A673 (cell line): ENCODE results near the gene IKBKE. TPM values are rescaled to one million over a fixed set of nuclear protein-coding genes. Genes with fewer than 3 reads are reported as not detected.
A peak's percentile ranks its signal among the peaks of the same experiment; 100 is the strongest.

ENCODE experiments used
- BruUV-seq: library from RNA; stranded (reverse); fragments of 400-500 nt; replicated peaks from 2 replicates; lab custom pipeline; 2021; lab: Mats Ljungman, UMichigan
- CTCF ChIA-PET: fragments of 300-600 bp; sonication (Branson Sonifier 250); formaldehyde crosslinking; loops from one replicate; lab custom pipeline; 2022; ENCODE audit warnings: antibody characterized with exemption; lab: Charles Lee
- POLR2A ChIA-PET: fragments of 300-600 bp; sonication (Branson Sonifier 250); formaldehyde crosslinking; loops from one replicate; lab custom pipeline; 2022; ENCODE audit warnings: antibody characterized with exemption; ENCODE audit not compliant: low non-redundant PET; lab: Charles Lee
- DNase-seq: peaks from one replicate; pipeline ENCODE4 v3.0.0-alpha.2; 2015; ENCODE audit warnings: low spot score
- H3K27ac ChIP-seq: fragments of 200-600 bp; sonication (generic); 2 replicates; pipeline ENCODE4 v1.5.1; 2016; ENCODE audit warnings: mixed run types, low read depth, mild to moderate bottlenecking, mixed read lengths, antibody characterized with exemption, low read length; ENCODE audit not compliant: poor library complexity, severe bottlenecking
- H3K27me3 ChIP-seq: fragments of 200-600 bp; sonication (generic); replicated peaks from 2 replicates; pipeline ENCODE4 v1.6.1; 2017; ENCODE audit warnings: mixed run types, low read depth, mild to moderate bottlenecking, mixed read lengths, antibody characterized with exemption, low read length; ENCODE audit not compliant: insufficient read depth, poor library complexity
- H3K36me3 ChIP-seq: fragments of 200-600 bp; sonication (generic); 2 replicates; pipeline ENCODE4 v1.6.1; 2016; ENCODE audit warnings: mixed run types, mild to moderate bottlenecking, mixed read lengths, antibody characterized with exemption, low read length; ENCODE audit not compliant: insufficient read depth, poor library complexity, severe bottlenecking
- H3K4me1 ChIP-seq: fragments of 200-600 bp; sonication (generic); 2 replicates; pipeline ENCODE4 v1.6.1; 2017; ENCODE audit warnings: mixed run types, mild to moderate bottlenecking, mixed read lengths, antibody characterized with exemption, low read length; ENCODE audit not compliant: insufficient read depth, poor library complexity, severe bottlenecking
- H3K4me3 ChIP-seq: fragments of 200-600 bp; sonication (generic); 2 replicates; pipeline ENCODE4 v1.5.1; 2016; ENCODE audit warnings: low read depth, mixed run types, mild to moderate bottlenecking, mixed read lengths, low read length; ENCODE audit not compliant: poor library complexity, severe bottlenecking
- H3K9me3 ChIP-seq: fragments of 200-600 bp; sonication (generic); 2 replicates; pipeline ENCODE4 v1.6.1; 2016; ENCODE audit warnings: mixed run types, low read depth, mild to moderate bottlenecking, mixed read lengths, antibody characterized with exemption, low read length; ENCODE audit not compliant: poor library complexity, severe bottlenecking
- CTCF ChIP-seq: fragments of 300-800, 200-600 bp; sonication (generic); conservative IDR thresholded peaks from 2 replicates; pipeline ENCODE4 v1.5.1; 2017; ENCODE audit warnings: low read depth, mild to moderate bottlenecking, antibody characterized with exemption, low read length, moderate library complexity, mixed read lengths
- EZH2 ChIP-seq: fragments of 200-600 bp; sonication (generic); IDR thresholded peaks from 2 replicates; pipeline ENCODE4 v1.6.1; 2017; ENCODE audit warnings: borderline replicate concordance, low read depth, mild to moderate bottlenecking, mixed read lengths, antibody characterized with exemption, low read length; ENCODE audit not compliant: poor library complexity, severe bottlenecking
- intact Hi-C: fragments of 100-400 bp; cut with micrococcal nuclease; formaldehyde crosslinking; loops from one replicate; pipeline ENCODE4 v1.10.0; 2022; ENCODE audit not compliant: unreplicated experiment
- total RNA-seq: library from RNA; stranded (reverse); gene quantifications from 2 replicates; pipeline ENCODE4 v1.2.3, GENCODE V29; 2021

IKBKE gene
- total RNA-seq, 1 experiment from 2014 or later = 2.9 TPM

- intact Hi-C loops = loop anchor here (10.0 kb wide), 1 partner anchor 514 kb away; no protein-coding TSS in a partner anchor
- Histone ChIP-seq H3K36me3 (no peaks in the 10 kb centered on the region), H3K27ac (peak overlapping the region; percentile 42), H3K4me3 (peak overlapping the region; percentile 47), H3K27me3 (no peaks in the 10 kb centered on the region), H3K4me1 (peaks cover 33% of the 10 kb centered on the region), H3K9me3 (no peaks in the 10 kb centered on the region)
- TF ChIP-seq EZH2 (no peak), CTCF (0 out of 2 replicates have a peak, but pooled peaks have one; percentile 4)
- ChIA-PET POLR2A (no interaction called here), CTCF (interaction anchor here (2.2 kb wide), 1 partner anchor 8 kb away, joined by 15 read pairs; no protein-coding TSS in a partner anchor)
- no peak for DNase-seq
- no TSS peak for BruUV-seq
Measured at GRCh38 chr1:206470692-206471414, 577 bp downstream of the IKBKE start.

DNA sequence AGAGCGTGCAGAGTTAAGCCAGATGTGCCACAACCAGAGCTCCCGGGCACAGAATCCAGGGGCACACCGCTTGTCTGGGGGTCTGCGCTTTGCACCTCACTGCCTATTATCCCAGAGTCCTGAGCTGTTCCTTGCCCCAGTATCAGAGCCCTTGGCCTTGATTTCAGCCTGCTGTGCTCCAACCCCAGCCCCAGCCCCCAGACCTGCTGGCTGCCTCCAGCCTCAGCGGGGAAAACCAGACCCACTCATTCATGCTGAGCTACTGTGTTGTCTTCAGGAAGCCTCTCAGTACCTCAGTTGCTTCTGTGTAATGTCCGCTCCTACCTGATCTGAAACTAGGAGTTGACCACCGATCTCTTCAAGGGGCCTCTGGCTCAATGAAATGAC is 1.1 kb downstream of the IKBKE start:
- no peaks in the 10 kb centered on the region for H3K36me3 ChIP-seq
- no peak overlapping the region for H3K4me3 ChIP-seq
- POLR2A ChIA-PET = no interaction called here
- H3K27me3 ChIP-seq = no peaks in the 10 kb centered on the region
- H3K27ac ChIP-seq = no peak overlapping the region
- intact Hi-C loops = loop anchor here (10.0 kb wide), 1 partner anchor 513 kb away; no protein-coding TSS in a partner anchor
- BruUV-seq = no TSS peak
- peaks cover 33% of the 10 kb centered on the region for H3K4me1 ChIP-seq
- H3K9me3 ChIP-seq = no peaks in the 10 kb centered on the region
- TF ChIP-seq CTCF = no peak
- no peak for TF ChIP-seq EZH2
- CTCF ChIA-PET = interaction anchor here (2.2 kb wide), 1 partner anchor 8 kb away, joined by 15 read pairs; no protein-coding TSS in a partner anchor
- DNase-seq = no peak

- peaks cover 33% of the 10 kb centered on the region for H3K4me1 ChIP-seq
- no peak overlapping the region for H3K4me3 ChIP-seq
- no peaks in the 10 kb centered on the region for H3K9me3 ChIP-seq
- intact Hi-C loops = loop anchor here (10.0 kb wide), 1 partner anchor 513 kb away; no protein-coding TSS in a partner anchor
- no peak overlapping the region for H3K27ac ChIP-seq
- H3K27me3 ChIP-seq = no peaks in the 10 kb centered on the region
- no peak for DNase-seq
- ChIA-PET POLR2A (no interaction called here), CTCF (no interaction called here)
- no peaks in the 10 kb centered on the region for H3K36me3 ChIP-seq
- TF ChIP-seq CTCF (no peak), EZH2 (no peak)
- no TSS peak for BruUV-seq
Measured at GRCh38 chr1:206472024-206472423, 1.7 kb downstream of the IKBKE start.
